GM20431 (cell line): ENCODE results near the gene NOS1AP.
"Not testable (repeated sequence)": the region's sequence is repeated elsewhere in the genome, so short reads cannot be mapped to it uniquely, and the experiment has no call there.

Experiments
- in situ Hi-C: fragments of 300-500 bp; cut with MseI, MboI; formaldehyde crosslinking; loops from one replicate; pipeline ENCODE4 v1.15.0; 2020; ENCODE audit warnings: low sequenced_read_pairs; ENCODE audit not compliant: unreplicated experiment

Gene NOS1AP

DNA sequence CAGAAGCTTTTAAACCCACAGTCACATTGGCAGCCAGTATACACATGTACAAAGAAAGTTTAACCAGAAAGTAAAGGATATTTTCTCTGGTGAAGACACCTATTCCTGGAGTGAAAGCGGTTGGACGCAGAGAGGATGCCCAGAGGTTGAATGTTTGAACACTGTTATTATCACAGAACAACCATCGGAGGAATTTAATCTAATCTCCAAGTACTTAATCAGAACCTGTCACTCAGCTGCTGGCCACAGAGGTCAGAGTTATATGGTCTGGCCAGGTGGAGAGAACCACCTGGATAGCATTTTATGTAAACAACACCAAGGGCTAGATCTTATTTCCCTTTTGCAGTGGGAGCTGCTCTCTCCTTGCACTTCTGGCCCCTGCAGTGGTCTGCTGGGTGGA is 277.8 kb downstream of the NOS1AP start:
- in situ Hi-C loops = no loop called here

DNA sequence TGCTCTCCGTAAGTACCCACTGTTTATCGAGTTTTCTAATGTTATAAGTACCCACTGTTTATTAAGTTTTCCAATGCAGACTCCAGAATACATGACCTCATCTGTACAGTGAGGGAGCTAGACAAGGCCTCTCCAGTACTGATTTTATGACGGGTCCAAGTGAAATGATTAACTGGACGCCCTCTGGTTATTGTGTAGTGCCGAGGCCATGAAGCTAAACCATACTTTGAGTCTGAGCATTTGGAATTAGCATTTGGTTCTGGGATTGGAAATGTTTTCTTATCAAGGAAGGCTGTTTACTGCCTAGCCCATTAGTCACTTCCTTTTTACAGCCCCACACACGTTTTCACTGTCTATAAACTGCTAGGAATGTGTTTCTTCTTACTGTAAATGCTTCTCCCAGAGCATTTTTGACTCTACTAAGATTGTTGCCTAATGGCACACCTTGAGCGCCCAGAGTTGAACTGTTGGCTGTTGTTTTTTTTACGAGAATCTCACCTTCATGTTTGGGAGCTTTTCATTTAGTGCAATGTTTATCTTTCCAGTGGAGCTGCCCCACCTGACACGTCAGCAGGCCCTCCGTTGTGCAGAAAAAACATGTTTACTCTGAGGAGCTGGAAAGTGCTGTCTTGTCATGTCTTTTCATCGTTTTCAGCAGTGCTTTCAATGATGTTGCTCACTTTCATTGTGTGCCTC is 280.3 kb downstream of the NOS1AP start:
- in situ Hi-C loops = no loop called here

DNA sequence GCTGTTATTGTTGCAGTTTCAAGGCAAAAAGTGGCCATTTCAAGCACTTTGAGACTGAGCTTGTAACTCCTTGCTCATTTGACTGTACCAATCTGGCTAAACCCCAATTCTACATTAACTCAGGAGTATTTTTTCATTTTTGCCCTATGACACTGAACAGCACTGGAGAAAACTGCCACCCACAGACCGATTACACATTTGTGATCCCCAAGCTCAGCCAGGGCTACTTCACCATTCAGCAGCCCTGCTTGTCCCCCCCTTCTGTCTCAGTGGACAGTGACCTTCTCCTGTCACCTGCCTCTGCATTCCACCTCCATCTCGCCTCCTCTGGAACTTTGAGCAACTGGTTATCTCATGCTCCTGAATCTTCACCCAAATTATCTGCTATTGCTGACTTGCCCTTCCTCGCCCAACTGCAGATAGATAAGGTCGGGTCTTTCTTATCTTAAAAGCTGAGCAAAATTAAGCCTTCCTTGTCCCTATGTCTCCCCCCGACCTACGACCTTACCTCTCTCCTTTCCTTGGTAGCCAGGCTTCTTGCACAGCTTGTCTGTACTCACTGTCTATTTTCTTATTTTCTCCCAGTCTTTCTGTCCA is 281.9 kb downstream of the NOS1AP start:
- in situ Hi-C loops = no loop called here

- in situ Hi-C loops = not testable (repeated sequence)
Observed at GRCh38 chr1:162351874-162352273, 282.4 kb downstream of the NOS1AP start.

DNA sequence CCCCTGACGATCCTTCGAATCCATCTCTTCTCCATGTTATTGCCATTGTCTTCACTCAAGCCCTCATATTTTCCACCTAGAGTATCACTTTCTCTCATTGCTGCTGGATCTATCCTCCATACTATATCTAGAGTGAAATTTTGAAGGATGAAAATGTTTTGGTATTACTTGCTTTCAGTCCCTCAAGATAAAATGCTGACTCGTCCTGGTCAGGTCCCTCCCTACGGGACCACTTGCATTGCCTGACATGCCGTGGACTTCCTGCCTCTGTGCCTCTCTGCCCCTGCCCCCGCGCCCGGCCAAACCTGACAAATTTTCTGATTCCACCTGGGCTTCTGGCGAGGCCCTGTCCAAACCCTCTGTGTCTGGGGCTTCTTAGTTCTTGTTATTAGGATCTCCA is 283.6 kb downstream of the NOS1AP start:
- in situ Hi-C loops = no loop called here

DNA sequence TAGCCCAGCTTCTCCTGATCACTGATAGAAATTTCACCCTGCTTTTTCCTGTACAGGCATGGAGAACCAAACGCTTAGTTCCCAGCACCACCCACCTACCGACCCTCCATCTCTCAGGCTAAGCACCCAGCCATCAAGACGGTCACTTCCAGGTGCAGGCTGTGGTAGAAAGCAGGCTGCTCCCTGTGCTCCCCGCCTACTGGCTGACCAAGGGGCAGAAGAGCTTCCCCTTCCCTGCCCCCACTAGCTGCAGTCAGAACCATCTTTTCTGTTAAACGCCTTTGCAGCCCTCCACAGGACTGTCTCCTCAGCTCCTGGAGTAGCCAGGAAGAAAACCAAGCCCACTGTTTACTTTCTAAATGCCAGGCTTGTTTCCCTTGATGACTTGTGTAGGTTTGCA is 284.2 kb downstream of the NOS1AP start:
- in situ Hi-C loops = no loop called here

- in situ Hi-C loops = no loop called here
Observed at GRCh38 chr1:162357681-162358266, 288.3 kb downstream of the NOS1AP start.

DNA sequence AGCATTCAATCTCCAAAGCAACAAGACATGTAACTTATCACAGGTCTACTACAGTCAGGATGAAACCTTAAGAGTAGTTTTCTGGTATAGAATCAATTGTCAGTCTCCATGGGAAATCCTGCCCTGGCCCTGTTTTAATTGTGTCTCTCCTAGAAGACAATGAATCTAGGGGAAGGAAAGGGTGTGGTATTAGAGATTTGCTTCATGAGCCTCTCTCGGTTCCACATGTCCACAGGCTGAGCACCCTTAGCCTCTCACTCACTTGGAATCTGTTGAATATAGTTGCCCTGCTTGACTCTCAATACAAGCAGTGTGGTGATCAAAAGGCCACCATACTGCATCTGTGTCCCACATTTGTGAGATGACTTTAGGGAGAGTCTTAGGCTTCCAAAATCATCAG is 289.4 kb downstream of the NOS1AP start:
- in situ Hi-C loops = no loop called here

- in situ Hi-C loops = no loop called here
Observed at GRCh38 chr1:162359523-162360236, 290.2 kb downstream of the NOS1AP start.

DNA sequence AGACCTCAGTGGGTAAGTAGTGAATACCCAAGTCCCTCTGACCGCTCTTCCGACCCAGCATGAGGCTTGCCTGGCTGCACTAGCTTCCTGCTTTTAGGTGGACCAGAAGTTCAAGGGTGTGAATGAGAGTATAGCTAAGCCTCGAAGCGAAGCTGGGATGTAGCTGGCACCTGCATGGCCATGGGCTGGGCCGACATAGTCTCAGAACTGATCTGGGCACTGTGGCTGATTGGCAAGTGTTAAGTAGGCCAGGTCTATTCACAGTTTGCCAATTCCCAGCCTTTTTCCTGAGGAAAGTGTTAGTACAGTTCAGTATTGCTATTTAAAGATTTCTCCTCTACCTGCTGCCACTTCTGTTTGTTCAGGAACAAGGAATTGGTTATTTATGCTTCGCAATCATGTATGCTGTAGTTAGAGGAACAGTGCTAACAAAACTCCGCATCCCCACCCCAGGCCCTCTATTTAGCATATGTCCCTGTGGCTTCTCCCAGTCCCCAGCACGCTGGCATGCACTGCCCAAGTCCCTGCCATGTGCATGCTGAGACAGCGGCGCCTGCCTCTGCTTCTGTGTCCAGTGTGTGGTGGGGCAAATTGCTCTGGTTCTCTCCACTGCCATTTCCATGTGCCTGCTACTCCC is 290.9 kb downstream of the NOS1AP start:
- in situ Hi-C loops = no loop called here

DNA sequence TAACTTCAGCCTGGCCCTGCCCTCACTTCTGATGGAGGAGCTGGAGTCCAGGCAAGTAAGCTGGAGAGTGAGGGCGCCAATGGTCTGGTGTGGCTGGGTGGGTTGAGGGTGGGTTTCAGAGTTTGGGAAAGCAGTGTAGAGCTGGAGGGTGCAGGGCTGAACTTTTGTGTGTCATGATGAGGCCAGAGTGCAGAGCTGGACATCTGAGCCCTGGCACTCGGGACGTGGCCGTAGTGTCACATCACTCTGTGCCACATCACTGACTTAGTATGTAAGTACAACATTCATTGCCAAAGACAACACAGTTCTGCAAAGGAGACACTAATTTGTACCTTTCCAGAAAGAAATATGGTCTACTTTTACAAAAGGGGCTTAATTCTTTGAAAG is 291.4 kb downstream of the NOS1AP start:
- in situ Hi-C loops = no loop called here

GRCh38 chr1:162361349-162361748 is 291.9 kb downstream of the NOS1AP start:
- in situ Hi-C loops = no loop called here

DNA sequence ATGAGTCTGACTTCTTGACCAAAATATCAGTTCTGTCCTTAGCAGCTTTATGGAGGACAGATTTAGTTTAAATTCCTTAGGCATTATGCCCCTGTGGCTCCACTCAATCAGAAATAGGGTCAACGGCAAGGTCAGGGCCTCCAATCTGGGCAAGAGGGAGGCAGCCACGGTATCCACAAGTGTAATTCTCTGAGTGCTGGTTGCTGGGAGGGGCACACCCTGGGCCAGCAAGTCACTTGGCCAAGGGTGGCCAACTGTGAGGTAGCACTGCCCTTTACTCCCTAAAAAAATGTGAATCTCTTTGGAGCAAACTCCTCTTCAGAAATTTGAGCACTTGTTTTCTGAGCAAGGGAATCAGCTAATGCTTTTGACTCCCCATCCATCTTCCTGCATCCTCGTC is 294.3 kb downstream of the NOS1AP start:
- in situ Hi-C loops = no loop called here

DNA sequence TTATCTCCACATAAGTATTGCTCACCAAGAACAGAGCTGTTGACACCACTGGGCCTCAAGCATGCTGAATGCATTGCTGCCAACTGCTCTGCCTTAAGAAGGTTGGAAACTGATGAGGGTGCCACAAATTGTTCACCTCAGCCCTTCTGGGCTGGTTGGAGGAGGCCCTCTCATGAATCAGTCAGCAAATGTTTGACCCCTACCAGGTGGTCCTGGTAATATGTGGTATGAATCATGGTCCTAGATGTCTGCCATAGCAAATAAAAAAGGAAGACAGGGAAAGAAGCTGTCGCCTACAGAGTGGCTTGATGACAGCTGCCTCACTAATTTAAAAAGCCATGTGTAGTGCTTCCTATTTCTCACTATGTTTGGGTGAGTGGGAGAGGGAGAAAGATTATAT is 295.0 kb downstream of the NOS1AP start:
- in situ Hi-C loops = no loop called here

GRCh38 chr1:162365284-162366020 is 296.0 kb downstream of the NOS1AP start:
- in situ Hi-C loops = no loop called here

GRCh38 chr1:162366149-162366548 is 296.7 kb downstream of the NOS1AP start:
- in situ Hi-C loops = no loop called here

- in situ Hi-C loops = no loop called here
Observed at GRCh38 chr1:162366671-162367070, 297.2 kb downstream of the NOS1AP start.

DNA sequence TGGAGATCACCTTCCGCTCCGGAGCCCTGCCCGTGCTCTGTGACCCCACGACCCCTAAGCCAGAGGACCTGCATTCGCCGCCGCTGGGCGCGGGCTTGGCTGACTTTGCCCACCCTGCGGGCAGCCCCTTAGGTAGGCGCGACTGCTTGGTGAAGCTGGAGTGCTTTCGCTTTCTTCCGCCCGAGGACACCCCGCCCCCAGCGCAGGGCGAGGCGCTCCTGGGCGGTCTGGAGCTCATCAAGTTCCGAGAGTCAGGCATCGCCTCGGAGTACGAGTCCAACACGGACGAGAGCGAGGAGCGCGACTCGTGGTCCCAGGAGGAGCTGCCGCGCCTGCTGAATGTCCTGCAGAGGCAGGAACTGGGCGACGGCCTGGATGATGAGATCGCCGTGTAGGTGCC is 297.6 kb downstream of the NOS1AP start:
- in situ Hi-C loops = no loop called here

- in situ Hi-C loops = no loop called here
Observed at GRCh38 chr1:162367772-162368171, 298.3 kb downstream of the NOS1AP start.

GRCh38 chr1:162368451-162368850 is 299.0 kb downstream of the NOS1AP start:
- in situ Hi-C loops = no loop called here
